HepG2 (cell line): Measurements from ENCODE around the gene BRAF. TPM values are rescaled to one million over a fixed set of nuclear protein-coding genes. Genes with fewer than 3 reads are reported as not detected.

Experiments used
- ATAC-seq: fragments of 200-7000 bp; cut with Tn5 transposase; 3 replicates; pipeline ENCODE4 v1.9.1; 2020; ENCODE audit warnings: mild to moderate bottlenecking, moderate library complexity
- BruUV-seq: library from RNA; stranded (reverse); fragments of 400-500 nt; replicated peaks from 2 replicates; lab custom pipeline; 2021; lab: Mats Ljungman, UMichigan
- CTCF ChIA-PET: fragments of 300-600 bp; formaldehyde crosslinking; extraction: SDS; loops from one replicate; lab custom pipeline; 2021; ENCODE audit warnings: low total read pairs, inconsistent platforms, low intra/inter-chr PET ratio; lab: Yijun Ruan, JAX
- POLR2A ChIA-PET: fragments of 350-600 bp; sonication (Branson Sonifier 250); formaldehyde crosslinking; loops from one replicate; lab custom pipeline; 2020; ENCODE audit warnings: antibody characterized with exemption, inconsistent platforms; lab: Yijun Ruan, JAX
- DNase-seq: peaks from one replicate; pipeline ENCODE4 v3.0.0-alpha.2; 2015; ENCODE audit warnings: low spot score
- FAIRE-seq: peaks from 3 replicates; lab custom pipeline; 2011; peaks lifted over from hg19 to GRCh38; lab: Jason Lieb, UNC
- H2AFZ ChIP-seq: one replicate; pipeline ENCODE4 v1.6.1; 2011; ENCODE audit warnings: low read length, inconsistent platforms
- H3K27ac ChIP-seq: fragments of 300-600 bp; 3 replicates; pipeline ENCODE4 v1.8.0; 2011; ENCODE audit warnings: mixed run types, mild to moderate bottlenecking, mixed read lengths, low read length, inconsistent platforms; ENCODE audit not compliant: insufficient read depth; ENCODE audit errors: extremely low read length
- H3K27me3 ChIP-seq, 2 experiments: fragments of 200-600 bp in 1 of 2; 2 replicates in 1 of 2; 3 replicates in 1 of 2; pipeline versions ENCODE4 v1.6.0 to v1.8.0; 2011; ENCODE audit warnings: low read length in 2 of 2, mild to moderate bottlenecking in 2 of 2, moderate library complexity in 2 of 2, inconsistent platforms in 1 of 2; ENCODE audit not compliant: insufficient read depth in 2 of 2, control insufficient read depth in 1 of 2
- H3K36me3 ChIP-seq, 2 experiments: fragments of 200-600 bp in 1 of 2; replicated peaks in 1 of 2; 2 replicates in 1 of 2; 3 replicates in 1 of 2; pipeline versions ENCODE4 v1.5.1 to v1.8.0; 2011; ENCODE audit warnings: low read length in 2 of 2, inconsistent platforms in 1 of 2; ENCODE audit not compliant: insufficient read depth in 2 of 2, control insufficient read depth in 1 of 2
- H3K4me1 ChIP-seq: 2 replicates; pipeline ENCODE4 v1.5.1; 2012; ENCODE audit warnings: low read length, inconsistent platforms; ENCODE audit not compliant: insufficient read depth
- H3K4me2 ChIP-seq: 2 replicates; pipeline ENCODE4 v1.6.0; 2011; ENCODE audit warnings: low read depth, low read length, inconsistent platforms
- H3K4me3 ChIP-seq, 3 experiments: fragments of 200-600 bp in 1 of 3; sonication (generic), shearing (Covaris generic) in 1 of 3; replicated peaks in 1 of 3; 2 replicates each; pipeline ENCODE4 v1.5.1; 2011 to 2016; ENCODE audit warnings: low read length in 3 of 3, inconsistent platforms in 2 of 3, low read depth in 2 of 3, mild to moderate bottlenecking in 2 of 3, control low read depth in 1 of 3, mixed read lengths in 1 of 3; ENCODE audit not compliant: insufficient read depth in 1 of 3
- H3K79me2 ChIP-seq: one replicate; pipeline ENCODE4 v1.6.1; 2011; ENCODE audit warnings: low read length, inconsistent platforms; ENCODE audit not compliant: insufficient read depth
- H3K9ac ChIP-seq: 2 replicates; pipeline ENCODE4 v1.6.0; 2011; ENCODE audit warnings: mild to moderate bottlenecking, low read depth, low read length, inconsistent platforms; ENCODE audit not compliant: insufficient read depth
- H3K9me3 ChIP-seq: 2 replicates; pipeline ENCODE4 v1.5.1; 2012; ENCODE audit warnings: mild to moderate bottlenecking, low read length
- H4K20me1 ChIP-seq: 2 replicates; pipeline ENCODE4 v1.6.0; 2011; ENCODE audit warnings: inconsistent platforms, mild to moderate bottlenecking, low read length, moderate library complexity; ENCODE audit not compliant: insufficient read depth
- HMG20A ChIP-seq: IDR thresholded peaks from 2 replicates; pipeline ENCODE4 v1.6.1; 2016; ENCODE audit warnings: borderline replicate concordance
- JDP2 ChIP-seq: sonication (generic); formaldehyde crosslinking; IDR thresholded peaks from 2 replicates; pipeline ENCODE4 v1.8.1; 2022; ENCODE audit warnings: missing genetic modification reagents, borderline replicate concordance
- TCF12 ChIP-seq, 2 experiments: fragments of 450-650 bp in 1 of 2; sonication (generic) in 1 of 2; formaldehyde crosslinking in 1 of 2; IDR thresholded peaks; 2 replicates each; pipeline versions ENCODE4 v1.6.1 to v1.8.0; 2017 to 2022; ENCODE audit warnings: antibody characterized with exemption in 1 of 2, mild to moderate bottlenecking in 1 of 2, missing genetic modification reagents in 1 of 2, moderate library complexity in 1 of 2
- U2AF1 ChIP-seq: fragments of 200-400 bp; formaldehyde crosslinking; optimal IDR thresholded peaks from 2 replicates; pipeline ENCODE3; 2017; ENCODE audit warnings: mild to moderate bottlenecking, low read depth, low read length
- ZFX ChIP-seq: sonication (generic); formaldehyde crosslinking; IDR thresholded peaks from 2 replicates; pipeline ENCODE4 v1.4.0; 2020; ENCODE audit warnings: mild to moderate bottlenecking, low read depth, missing genetic modification reagents, moderate library complexity
- ZHX2 ChIP-seq, 2 experiments: sonication (generic) in 1 of 2; formaldehyde crosslinking in 1 of 2; IDR thresholded peaks; 2 replicates each; pipeline versions ENCODE4 v1.6.1 to v1.9.0; 2014 to 2022; ENCODE audit warnings: antibody characterized with exemption in 1 of 2, borderline replicate concordance in 1 of 2, inconsistent platforms in 1 of 2, low read depth in 1 of 2, missing genetic modification reagents in 1 of 2
- ZNF138 ChIP-seq: sonication (generic); formaldehyde crosslinking; IDR thresholded peaks from 2 replicates; pipeline ENCODE4 v1.5.0; 2020; ENCODE audit warnings: mild to moderate bottlenecking, low read depth, missing genetic modification reagents
- ZNF33A ChIP-seq: sonication (generic); formaldehyde crosslinking; IDR thresholded peaks from 2 replicates; pipeline ENCODE4 v1.5.1; 2020; ENCODE audit warnings: missing genetic modification reagents, mild to moderate bottlenecking, moderate library complexity, borderline replicate concordance
- ZNF512 ChIP-seq: sonication (generic); formaldehyde crosslinking; IDR thresholded peaks from 2 replicates; pipeline ENCODE4 v1.4.0; 2020; ENCODE audit warnings: mild to moderate bottlenecking, missing genetic modification reagents
- ZNF546 ChIP-seq: sonication (generic); formaldehyde crosslinking; conservative IDR thresholded peaks from 2 replicates; pipeline ENCODE4 v1.8.1; 2023; ENCODE audit warnings: mild to moderate bottlenecking, missing genetic modification reagents
- ZNF891 ChIP-seq: sonication (generic); formaldehyde crosslinking; IDR thresholded peaks from 2 replicates; pipeline ENCODE4 v1.5.0; 2020; ENCODE audit warnings: mild to moderate bottlenecking, missing genetic modification reagents
- ZSCAN29 ChIP-seq: sonication (generic); formaldehyde crosslinking; conservative IDR thresholded peaks from 2 replicates; pipeline ENCODE4 v1.4.0; 2020; ENCODE audit warnings: mild to moderate bottlenecking, missing genetic modification reagents
- WGBS: methylation state at CpG from one replicate; pipeline ENCODE4 v1.1.6; 2017; ENCODE audit warnings: low lambda C conversion rate; 5-methylcytosine and 5-hydroxymethylcytosine counted together
- in situ Hi-C: cut with HindIII; loops from 2 replicates; pipeline ENCODE4 v1.10.0; 2017; ENCODE audit warnings: low pct_unique_long_range_greater_than_20kb; ENCODE audit not compliant: extremely low pct_ligation_motif_present
- intact Hi-C: fragments of 100-400 bp; cut with micrococcal nuclease; formaldehyde crosslinking; loops from one replicate; pipeline ENCODE4 v1.10.0; 2022; ENCODE audit not compliant: unreplicated experiment
- polyA plus RNA-seq, 8 experiments: library from polyadenylated mRNA; depleted of rRNA in 3 of 8; stranded (reverse) in 7 of 8; unstranded in 1 of 8; fragments of >200 nt; fragmentation: Illumina TruSeq in 4 of 8; extraction: Trizol in 4 of 8; gene quantifications; 2 replicates each; pipeline versions ENCODE4 v1.2.1 to v1.2.3, GENCODE V29; 2011 to 2016; ENCODE audit warnings: low read depth in 4 of 8, missing spikeins in 1 of 8, mixed read lengths in 1 of 8; ENCODE audit not compliant: insufficient read depth in 1 of 8
- total RNA-seq, 5 experiments: library from RNA; depleted of rRNA; stranded (reverse); fragments of >200 nt; fragmentation: Illumina TruSeq; extraction: Trizol; gene quantifications; 2 replicates each; pipeline ENCODE4 v1.2.3, GENCODE V29; 2016; ENCODE audit warnings: low read depth in 1 of 5
- TF ChIP-seq, protein P1 (sequence below): sonication (generic); formaldehyde crosslinking; IDR thresholded peaks from 2 replicates; pipeline ENCODE4 v1.8.0; 2022; ENCODE audit warnings: mild to moderate bottlenecking, missing genetic modification reagents

BRAF gene
- total and polyA plus RNA-seq, 2 of the 13 experiments (the other 11 are each of a cell fraction or from before 2014, with no cell fraction given): 12.5 to 13.4 TPM

DNA sequence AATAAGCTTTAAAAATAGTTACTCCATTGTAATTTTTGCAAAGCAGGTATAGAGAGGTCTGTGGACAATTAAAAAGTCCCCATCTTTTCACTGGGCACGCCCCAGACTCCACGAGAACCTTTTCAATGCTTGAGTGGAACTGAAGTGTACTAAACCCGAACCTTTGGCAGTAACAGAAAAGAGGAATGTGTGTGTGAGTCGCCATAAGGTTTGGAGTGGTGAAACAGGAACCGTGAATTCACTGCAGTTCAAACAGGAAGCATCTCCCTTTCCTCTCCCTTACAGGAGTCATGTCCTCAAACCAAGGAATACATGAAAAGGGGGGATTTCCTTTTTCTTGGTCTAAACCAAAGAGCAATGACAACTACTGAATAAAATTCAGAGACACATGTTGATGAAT lies 205.0 kb downstream of the BRAF start (continued):
- no peak for TF ChIP-seq ZNF138 (CRISPR knock-in tag)
- TF ChIP-seq ZNF546 (CRISPR knock-in tag): no peak

DNA sequence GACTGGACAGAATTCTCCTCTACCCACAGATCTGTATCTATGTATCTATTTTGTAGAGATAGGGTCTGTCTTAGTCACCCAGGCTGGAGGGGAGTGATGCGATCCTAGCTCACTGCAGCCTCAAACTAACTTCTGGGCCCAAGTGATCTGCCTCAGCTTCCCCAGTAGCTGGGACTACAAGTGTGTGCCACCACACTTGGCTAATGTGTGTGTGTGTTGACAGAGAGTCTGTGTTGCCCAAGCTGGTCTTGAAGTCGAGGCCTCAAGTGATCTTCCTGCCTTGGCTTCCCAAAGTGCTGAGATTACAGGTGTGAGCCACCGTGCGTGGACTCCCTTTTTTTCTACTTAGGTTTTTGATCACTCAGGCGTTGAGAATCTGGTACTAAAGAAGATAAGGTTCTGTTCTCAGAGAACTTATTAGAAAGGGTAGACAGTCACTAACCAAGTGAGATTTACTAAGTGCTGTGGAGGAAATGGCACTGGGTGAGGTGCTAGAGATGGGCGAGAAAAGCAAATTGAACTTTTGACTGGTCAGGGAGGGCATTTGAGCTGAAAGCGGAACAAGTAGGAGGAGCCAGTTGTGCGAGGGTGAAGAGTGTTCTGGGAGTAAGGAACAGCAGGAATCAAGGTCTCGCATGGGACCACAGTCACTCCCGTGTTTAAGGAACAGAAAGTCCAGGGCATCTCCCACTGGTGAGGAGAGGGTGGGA lies 210.2 kb downstream of the BRAF start:
- no peaks in the 10 kb centered on the region for H3K36me3 ChIP-seq
- ChIA-PET POLR2A (no interaction called here), CTCF (no interaction called here)
- H3K9ac ChIP-seq: no peak overlapping the region
- no peak overlapping the region for H2AFZ ChIP-seq
- no peaks in the 10 kb centered on the region for H3K9me3 ChIP-seq
- intact Hi-C loops: no loop called here
- no peaks in the 10 kb centered on the region for H3K4me1 ChIP-seq
- DNase-seq (no peak), FAIRE-seq (no peak), ATAC-seq (no peak; the same call in 2 of the 3 replicates)
- H3K27ac ChIP-seq: no peak overlapping the region
- in situ Hi-C loops: no loop called here
- 92% methylated on average over 10 of the region's 10 CpGs for WGBS
- no peaks in the 10 kb centered on the region for H4K20me1 ChIP-seq
- H3K79me2 ChIP-seq: no peaks in the 10 kb centered on the region
- no peak overlapping the region for H3K4me2 ChIP-seq
- H3K27me3 ChIP-seq: no peaks in the 10 kb centered on the region
- no TSS peak for BruUV-seq
- no peak overlapping the region for H3K4me3 ChIP-seq
- TF ChIP-seq U2AF1: no peak
- TF ChIP-seq ZNF891: no peak
- no peak for TF ChIP-seq ZHX2 (IDR thresholded peaks at IDR 0.05; ENCODE audit: low read depth)
- no peak for TF ChIP-seq ZHX2 (CRISPR knock-in tag; IDR thresholded peaks at IDR 0.05; ENCODE audit: borderline replicate concordance)
- TF ChIP-seq ZSCAN29 (CRISPR knock-in tag): no peak
- no peak for TF ChIP-seq ZNF512 (CRISPR knock-in tag)
- no peak for TF ChIP-seq TCF12 (IDR thresholded peaks at IDR 0.05)
- TF ChIP-seq TCF12 (CRISPR knock-in tag; IDR thresholded peaks at IDR 0.05): no peak
- TF ChIP-seq ZNF33A (CRISPR knock-in tag): no peak
- TF ChIP-seq ZFX (CRISPR knock-in tag): no peak
- no peak for TF ChIP-seq HMG20A
- TF ChIP-seq, protein P1, sequence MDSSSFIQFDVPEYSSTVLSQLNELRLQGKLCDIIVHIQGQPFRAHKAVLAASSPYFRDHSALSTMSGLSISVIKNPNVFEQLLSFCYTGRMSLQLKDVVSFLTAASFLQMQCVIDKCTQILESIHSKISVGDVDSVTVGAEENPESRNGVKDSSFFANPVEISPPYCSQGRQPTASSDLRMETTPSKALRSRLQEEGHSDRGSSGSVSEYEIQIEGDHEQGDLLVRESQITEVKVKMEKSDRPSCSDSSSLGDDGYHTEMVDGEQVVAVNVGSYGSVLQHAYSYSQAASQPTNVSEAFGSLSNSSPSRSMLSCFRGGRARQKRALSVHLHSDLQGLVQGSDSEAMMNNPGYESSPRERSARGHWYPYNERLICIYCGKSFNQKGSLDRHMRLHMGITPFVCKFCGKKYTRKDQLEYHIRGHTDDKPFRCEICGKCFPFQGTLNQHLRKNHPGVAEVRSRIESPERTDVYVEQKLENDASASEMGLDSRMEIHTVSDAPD (CRISPR knock-in tag): no peak
- no peak for TF ChIP-seq JDP2 (CRISPR knock-in tag)
